T-helper 1 cell treated with Interleukin-12 subunit alpha and Interleukin-12 subunit beta and Interleukin-4 antibody, amounts not matched to agents 30 μg/mL and 1 μg/mL, for 36 hours (primary cell): ENCODE results near the gene FAIM2.

Source experiments
- H3K27ac Mint-ChIP-seq: one replicate; pipeline ENCODE4 v1.8.0; 2021; ENCODE audit warnings: mild to moderate bottlenecking, mixed read lengths
- H3K27me3 Mint-ChIP-seq: one replicate; pipeline ENCODE4 v1.8.0; 2021; ENCODE audit warnings: low read depth, mixed read lengths
- H3K36me3 Mint-ChIP-seq: one replicate; pipeline ENCODE4 v1.8.0; 2021; ENCODE audit warnings: low read depth, mixed read lengths
- H3K4me1 Mint-ChIP-seq: one replicate; pipeline ENCODE4 v1.8.0; 2021; ENCODE audit warnings: low read depth, mixed read lengths
- H3K4me3 Mint-ChIP-seq: one replicate; pipeline ENCODE4 v1.8.0; 2021; ENCODE audit warnings: mild to moderate bottlenecking, moderate library complexity, mixed read lengths
- H3K9me3 Mint-ChIP-seq: one replicate; pipeline ENCODE4 v1.8.0; 2021; ENCODE audit warnings: mixed read lengths

The FAIM2 gene

DNA sequence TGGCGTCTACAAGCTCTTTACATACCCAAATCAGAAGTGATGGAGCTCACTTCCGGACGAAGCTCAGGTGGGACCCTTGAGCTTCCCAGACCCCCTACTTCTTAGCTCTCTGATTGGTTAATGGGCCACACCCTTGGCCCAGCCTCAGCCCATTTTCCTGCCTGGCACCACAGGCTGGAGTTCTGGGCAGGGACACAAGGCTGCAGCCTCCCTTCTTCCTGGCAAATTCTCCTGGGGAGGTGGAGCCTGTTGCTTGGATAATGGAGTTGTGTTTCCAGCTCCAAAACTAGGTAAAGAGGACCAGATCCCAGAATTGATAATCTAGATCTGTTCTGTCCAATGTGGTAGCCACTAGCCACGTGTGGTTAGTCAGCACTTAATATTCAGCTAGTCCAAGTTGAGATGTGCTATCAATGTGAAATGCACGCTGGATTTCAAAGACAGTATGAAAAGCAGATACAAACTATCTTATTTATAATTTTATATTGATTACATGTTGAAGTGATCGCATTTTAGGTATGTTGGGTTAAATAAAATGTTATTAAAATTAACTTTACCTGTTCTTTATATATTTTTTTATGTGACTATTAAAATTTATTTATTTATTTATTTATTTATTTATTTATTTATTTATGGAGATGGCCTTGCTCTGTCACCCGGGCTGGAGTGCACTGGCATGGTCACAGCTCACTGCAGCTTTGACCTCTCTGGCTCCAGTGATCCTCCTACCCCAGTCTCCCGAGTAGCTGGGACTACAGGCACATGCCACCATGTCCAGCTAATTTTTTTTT lies 12.6 kb upstream of the FAIM2 start:
- peaks cover 5% of the 10 kb centered on the region for H3K27me3 Mint-ChIP-seq
- H3K4me3 Mint-ChIP-seq, result no peak overlapping the region
- H3K36me3 Mint-ChIP-seq, result no peaks in the 10 kb centered on the region
- H3K4me1 Mint-ChIP-seq, result no peaks in the 10 kb centered on the region
- H3K9me3 Mint-ChIP-seq, result no peaks in the 10 kb centered on the region
- H3K27ac Mint-ChIP-seq, result no peak overlapping the region

DNA sequence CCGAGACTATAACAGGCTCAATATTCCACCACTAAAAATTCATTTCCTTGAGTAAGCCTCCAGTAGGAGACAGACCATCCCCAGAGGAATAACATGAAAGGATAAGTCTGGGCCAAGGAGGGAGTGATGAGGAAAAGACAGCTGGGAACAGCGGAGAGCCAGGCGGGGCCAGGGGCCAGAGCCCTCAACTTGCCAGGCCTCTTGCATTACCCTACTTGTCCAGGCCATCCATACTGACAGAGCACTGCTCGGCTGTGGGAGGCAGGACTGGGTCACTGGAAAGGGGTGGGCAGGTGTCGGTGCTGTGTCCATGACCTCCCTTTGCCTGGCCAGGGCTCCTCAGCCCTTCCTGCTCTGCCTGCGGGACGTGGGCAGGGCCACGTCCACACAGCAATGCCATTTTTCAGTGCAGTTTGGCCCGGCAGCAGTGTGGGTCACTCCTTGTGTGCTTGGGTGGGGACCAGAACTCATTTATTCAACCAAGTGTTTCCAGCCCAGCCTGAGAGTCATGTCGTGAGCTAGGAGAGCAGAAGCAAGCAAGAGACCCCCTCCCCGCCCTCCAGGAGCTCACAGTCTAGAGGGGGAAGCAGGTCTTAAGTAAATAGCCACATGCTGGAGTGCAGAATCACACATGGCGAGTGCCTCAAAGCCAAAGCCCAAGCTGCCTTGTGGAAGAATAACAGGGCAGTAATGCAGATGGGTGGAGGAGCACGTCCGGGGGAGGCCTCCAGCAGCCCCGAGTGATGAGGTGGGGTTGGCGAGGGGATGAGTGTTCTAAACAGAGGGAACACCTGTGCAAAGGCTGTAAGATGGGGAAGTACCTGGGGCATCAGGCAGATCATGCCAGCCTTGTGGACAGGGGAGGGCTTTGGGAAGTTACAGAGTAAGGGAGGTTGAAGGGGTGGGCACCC lies 8.9 kb upstream of the FAIM2 start:
- Mint-ChIP-seq H3K36me3 (no peaks in the 10 kb centered on the region), H3K4me3 (no peak overlapping the region), H3K27me3 (no peaks in the 10 kb centered on the region), H3K4me1 (no peaks in the 10 kb centered on the region), H3K9me3 (no peaks in the 10 kb centered on the region), H3K27ac (no peak overlapping the region)

DNA sequence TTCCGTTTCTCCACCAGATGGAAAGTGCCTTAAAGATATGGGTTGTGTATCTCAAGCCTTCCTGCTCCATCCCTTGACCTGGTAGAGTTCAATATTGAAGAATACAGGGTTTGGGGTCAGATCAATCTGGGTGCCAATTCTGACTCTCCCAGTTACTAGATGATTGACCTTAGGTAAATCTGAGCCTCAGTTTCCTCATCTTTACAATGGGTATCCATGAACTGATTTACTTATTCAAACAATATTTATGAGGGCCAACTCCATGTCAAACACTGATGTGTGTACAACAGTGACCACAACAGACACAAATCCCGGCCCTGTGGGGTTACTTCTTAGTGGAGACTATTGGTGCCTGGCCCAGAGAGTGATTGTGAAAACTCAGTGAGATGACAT lies 7.5 kb upstream of the FAIM2 start:
- Mint-ChIP-seq H3K4me3 (no peak overlapping the region), H3K4me1 (no peaks in the 10 kb centered on the region), H3K27me3 (peaks cover 4% of the 10 kb centered on the region), H3K36me3 (no peaks in the 10 kb centered on the region), H3K9me3 (no peaks in the 10 kb centered on the region), H3K27ac (no peak overlapping the region)

DNA sequence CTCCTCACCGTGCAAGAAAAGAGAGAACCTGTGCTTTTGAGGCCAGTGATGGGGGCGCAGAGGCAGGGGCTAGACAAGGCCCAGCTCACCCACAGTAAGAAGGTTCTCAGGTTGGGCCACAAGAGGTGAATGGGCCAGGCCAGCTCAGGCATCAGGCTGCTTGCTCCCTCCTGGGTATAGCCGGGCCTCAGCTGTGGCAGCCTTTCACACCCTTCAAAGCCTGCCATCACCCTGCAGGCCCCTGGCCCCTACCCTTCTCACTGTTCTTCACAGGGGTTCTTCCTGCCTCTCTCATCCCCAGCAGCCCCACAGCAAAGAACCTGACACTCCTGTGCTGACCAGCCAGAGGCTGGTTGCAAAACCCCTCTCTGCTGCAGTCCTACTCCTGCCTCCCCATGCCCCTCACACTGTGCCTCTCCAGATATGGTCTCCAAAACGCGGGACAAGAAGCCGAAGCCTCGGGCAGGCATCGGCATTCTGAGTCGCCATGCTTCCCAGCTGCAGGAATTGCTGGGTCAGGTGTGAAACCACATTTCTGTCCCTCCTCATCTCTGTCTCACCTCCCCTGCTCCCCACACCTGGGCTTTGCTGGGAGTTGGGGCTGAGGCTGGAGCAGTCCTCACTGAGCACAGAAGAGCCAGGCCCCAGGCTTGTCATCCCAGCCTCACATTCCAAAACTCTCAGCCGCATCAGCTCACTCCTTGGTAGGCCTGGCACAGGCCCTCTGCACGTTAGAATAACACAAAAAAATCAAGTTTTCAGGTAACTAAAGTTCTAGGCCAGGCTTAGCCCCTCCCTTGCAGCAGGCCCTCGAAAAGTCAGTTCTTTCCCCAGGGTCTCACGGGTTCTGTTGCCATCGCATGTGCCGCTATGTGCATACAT lies 6.9 kb upstream of the FAIM2 start:
- Mint-ChIP-seq H3K4me3 (no peak overlapping the region), H3K36me3 (no peaks in the 10 kb centered on the region), H3K9me3 (no peaks in the 10 kb centered on the region), H3K4me1 (no peaks in the 10 kb centered on the region), H3K27me3 (peaks cover 8% of the 10 kb centered on the region), H3K27ac (no peak overlapping the region)

DNA sequence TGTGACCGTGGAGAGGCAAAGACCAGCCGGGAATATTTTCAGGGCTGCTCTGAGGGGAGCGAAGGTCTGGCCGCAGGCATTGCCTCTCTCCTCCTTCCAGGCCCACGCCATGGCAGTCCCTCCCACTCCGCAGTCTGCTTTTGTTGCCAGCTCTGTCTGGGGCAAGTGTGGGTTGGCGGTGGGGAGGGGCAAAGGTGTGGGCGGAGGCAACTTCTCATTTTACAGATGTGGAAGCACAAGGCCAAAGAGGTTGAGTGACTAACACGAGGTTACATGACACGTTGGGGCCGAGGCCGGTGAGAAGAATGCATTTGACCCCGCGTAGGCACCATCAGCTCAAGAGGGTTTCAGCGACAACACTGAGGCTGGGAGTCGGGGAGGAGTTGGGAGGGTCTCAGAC lies 6.1 kb upstream of the FAIM2 start:
- Mint-ChIP-seq H3K4me3 (no peak overlapping the region), H3K9me3 (no peaks in the 10 kb centered on the region)

DNA sequence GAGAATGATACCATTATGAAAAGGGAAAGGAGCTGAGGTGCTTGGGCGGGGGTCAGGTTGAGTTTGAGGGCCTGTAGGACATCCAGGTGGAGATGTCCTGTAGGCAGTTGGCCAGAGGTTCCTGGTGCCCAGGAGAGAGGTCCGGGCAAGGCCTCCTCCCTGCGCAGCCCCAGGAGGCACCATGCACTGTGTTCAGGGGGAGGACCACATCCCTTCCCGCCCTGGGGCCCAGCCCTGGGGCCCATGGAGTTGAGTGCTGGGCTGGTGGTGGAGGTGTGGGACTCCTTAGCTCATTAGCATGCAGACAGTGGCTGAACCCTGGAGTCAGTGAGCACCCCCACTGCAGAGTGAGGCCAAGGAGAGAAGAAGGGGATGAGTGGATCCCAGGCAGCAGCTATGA lies 5.7 kb upstream of the FAIM2 start:
- Mint-ChIP-seq H3K36me3 (no peaks in the 10 kb centered on the region), H3K27ac (no peak overlapping the region), H3K4me3 (no peak overlapping the region), H3K4me1 (peaks cover 3% of the 10 kb centered on the region), H3K9me3 (no peaks in the 10 kb centered on the region), H3K27me3 (peaks cover 15% of the 10 kb centered on the region)

More for the DNA sequence above, 6.1 kb upstream of the FAIM2 start:
- no peaks in the 10 kb centered on the region for H3K36me3 Mint-ChIP-seq
- peaks cover 11% of the 10 kb centered on the region for H3K27me3 Mint-ChIP-seq
- H3K4me1 Mint-ChIP-seq, result no peaks in the 10 kb centered on the region
- H3K27ac Mint-ChIP-seq, result no peak overlapping the region

DNA sequence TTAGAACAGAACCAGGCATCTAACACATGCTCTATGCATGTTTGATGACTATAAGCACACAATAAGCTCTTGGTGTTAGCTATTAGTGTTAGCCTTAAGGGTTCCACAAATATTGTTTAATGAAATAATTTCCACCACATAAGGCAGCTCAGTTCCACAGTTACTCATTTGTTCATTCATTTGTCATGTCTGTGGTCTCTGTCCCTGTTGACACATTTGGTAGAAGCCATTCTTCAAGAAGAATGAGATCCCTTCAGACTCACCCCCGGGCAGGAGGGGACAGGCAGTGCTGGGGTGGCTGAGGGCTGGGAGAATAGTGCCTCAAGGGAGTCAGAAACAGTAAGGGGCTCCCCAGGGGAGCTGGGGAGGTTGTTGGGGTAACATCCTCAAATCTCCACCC lies 3.7 kb upstream of the FAIM2 start:
- Mint-ChIP-seq H3K27me3 (peaks cover 18% of the 10 kb centered on the region), H3K9me3 (no peaks in the 10 kb centered on the region), H3K36me3 (no peaks in the 10 kb centered on the region), H3K27ac (no peak overlapping the region), H3K4me3 (no peak overlapping the region), H3K4me1 (peaks cover 7% of the 10 kb centered on the region)

DNA sequence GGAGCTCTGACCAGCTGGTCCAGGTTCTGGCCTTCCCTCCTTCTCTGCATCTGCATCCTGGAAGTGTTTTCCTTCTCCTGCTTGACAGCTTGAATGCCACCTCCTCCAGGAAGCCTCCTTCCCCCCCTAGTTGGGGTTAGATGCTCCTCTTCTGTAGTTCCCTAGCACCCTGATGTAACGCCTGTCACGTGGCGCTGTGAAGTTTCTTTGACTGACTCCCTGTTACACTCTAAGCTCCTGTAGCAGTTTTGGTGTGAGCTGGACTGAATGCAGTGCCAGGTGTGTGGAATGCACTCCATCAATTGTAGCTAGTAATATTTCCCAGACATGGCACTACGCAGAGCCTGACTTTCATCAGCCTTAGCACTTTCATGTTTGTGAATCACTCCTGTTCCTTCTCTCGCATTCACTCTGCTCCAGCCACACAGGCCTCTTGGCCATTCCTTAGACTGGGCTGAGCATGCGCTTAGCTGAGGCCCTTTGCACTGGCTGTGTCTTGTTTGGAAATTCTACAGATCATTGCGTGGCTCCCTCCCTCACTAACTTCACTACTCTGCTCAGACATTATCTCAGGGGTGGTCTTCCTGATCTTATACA lies 2.1 kb upstream of the FAIM2 start:
- no peaks in the 10 kb centered on the region for H3K9me3 Mint-ChIP-seq
- H3K4me1 Mint-ChIP-seq, result peaks cover 7% of the 10 kb centered on the region
- H3K27me3 Mint-ChIP-seq, result peaks cover 22% of the 10 kb centered on the region

DNA sequence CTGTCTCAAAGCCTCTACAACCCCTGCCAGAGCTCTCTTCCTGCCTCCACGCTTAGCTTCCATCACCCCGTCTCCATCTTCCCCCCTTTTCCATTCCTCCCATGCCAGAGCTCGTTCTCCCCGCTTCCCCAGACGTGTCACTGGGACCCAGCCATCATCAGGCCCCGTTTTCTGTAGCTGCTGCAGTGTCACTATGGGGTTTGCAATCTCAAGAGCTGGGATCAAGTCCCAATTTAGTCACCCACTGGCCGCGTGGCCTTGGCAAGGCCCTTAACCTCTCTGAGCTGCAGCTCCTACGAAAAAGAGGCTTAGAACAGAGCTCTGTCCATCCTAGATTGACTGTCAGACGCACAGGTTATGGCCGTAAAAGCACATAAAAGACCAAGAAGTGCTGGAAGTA lies 901 bp upstream of the FAIM2 start:
- Mint-ChIP-seq H3K9me3 (no peaks in the 10 kb centered on the region), H3K4me3 (peak overlapping the region; percentile 79), H3K36me3 (no peaks in the 10 kb centered on the region), H3K4me1 (peaks cover 7% of the 10 kb centered on the region), H3K27ac (no peak overlapping the region), H3K27me3 (peaks cover 22% of the 10 kb centered on the region)

More for the DNA sequence above, 2.1 kb upstream of the FAIM2 start:
- peak overlapping the region; percentile 5 for H3K4me3 Mint-ChIP-seq
- H3K36me3 Mint-ChIP-seq, result no peaks in the 10 kb centered on the region
- H3K27ac Mint-ChIP-seq, result peak overlapping the region; percentile 22

DNA sequence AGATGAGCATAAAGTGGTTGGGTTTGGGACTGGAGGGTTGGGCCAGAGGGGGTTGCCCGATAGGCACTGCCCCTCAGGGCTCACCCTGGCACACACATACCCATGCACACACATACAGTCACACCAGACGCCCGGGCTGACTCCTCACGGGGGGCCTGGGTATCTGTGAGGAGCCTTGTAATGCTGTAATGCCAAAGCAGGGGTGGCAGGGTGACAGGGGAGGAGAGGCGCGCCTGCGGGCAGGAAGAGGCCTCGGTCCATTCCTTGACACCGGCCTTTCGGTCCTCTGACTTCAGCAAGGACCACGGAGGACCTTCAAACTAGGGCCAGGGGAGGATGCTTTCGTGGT lies 375 bp downstream of the FAIM2 start:
- no peaks in the 10 kb centered on the region for H3K9me3 Mint-ChIP-seq
- H3K27ac Mint-ChIP-seq, result no peak overlapping the region
- H3K4me3 Mint-ChIP-seq, result peak overlapping the region; percentile 45
- peaks cover 7% of the 10 kb centered on the region for H3K4me1 Mint-ChIP-seq
- no peaks in the 10 kb centered on the region for H3K36me3 Mint-ChIP-seq
- H3K27me3 Mint-ChIP-seq, result peaks cover 27% of the 10 kb centered on the region

DNA sequence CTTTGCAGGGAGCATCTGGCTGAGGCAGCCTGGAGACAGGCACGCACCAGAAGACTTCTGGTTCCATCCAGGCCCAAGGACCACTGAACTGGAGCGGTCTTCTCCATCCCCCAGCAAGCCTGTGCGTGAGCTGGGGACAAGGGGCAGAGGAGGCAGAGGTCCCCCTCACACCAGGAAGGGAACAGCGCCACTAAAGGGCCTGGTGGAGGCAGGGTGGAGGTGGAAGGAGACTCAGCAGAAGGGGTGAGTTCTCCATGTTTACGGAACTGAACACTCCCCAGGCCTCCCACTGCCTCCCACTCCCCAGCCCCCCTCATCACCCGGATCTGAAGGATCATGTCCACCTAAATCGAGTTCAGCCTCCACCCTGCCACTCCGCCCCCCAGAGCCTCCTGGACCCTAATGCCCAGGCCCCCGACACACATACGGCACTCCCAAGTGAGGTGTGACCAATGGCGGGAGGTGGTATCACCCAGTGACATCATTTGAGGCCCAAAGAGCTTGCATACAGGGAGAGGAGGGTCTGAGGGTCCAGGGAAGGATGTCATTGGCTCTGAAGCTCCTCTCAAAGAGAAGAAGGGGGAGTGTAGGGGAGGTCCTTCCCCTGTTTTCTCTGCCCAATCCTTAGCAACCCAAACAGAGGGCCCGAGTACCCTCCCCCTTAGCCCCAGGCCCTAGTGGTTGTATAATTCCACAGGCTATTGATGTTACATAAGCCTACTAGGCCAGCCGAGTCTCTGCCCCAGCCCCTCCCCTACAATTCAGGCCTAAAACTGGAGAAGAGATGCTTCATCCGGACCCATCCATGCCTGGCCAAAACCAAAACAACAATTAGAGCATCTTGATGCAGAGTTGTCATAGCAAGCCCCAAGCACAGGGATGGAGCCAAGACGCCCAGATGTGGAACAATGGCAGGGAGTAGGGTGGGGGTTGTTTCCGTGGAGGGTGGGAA lies 1.0 kb downstream of the FAIM2 start:
- peaks cover 30% of the 10 kb centered on the region for H3K27me3 Mint-ChIP-seq
- no peak overlapping the region for H3K27ac Mint-ChIP-seq
- no peaks in the 10 kb centered on the region for H3K9me3 Mint-ChIP-seq

DNA sequence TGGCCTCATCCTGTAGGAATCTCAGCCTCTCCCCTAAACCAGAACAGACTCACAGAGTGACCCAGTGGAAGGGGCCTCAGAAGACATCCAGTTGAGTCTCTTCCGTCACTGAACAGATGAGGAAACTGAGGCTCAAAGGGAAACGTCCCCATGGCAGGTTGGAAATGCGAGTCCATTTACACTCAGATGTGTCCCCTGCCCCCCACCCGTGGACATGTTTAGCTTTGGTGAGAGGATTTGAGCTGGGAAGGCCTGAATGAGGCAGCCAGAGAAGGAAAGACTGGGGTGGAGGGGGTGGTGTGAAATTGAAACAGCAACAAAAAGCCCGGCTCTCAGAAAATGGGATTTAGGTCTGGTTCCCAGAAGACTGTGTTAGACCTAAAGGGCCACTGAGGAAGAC lies 1.7 kb downstream of the FAIM2 start:
- Mint-ChIP-seq H3K9me3 (no peaks in the 10 kb centered on the region), H3K4me1 (peaks cover 7% of the 10 kb centered on the region), H3K27me3 (peaks cover 30% of the 10 kb centered on the region), H3K4me3 (no peak overlapping the region), H3K36me3 (no peaks in the 10 kb centered on the region), H3K27ac (no peak overlapping the region)

More for the DNA sequence above, 1.0 kb downstream of the FAIM2 start:
- peaks cover 7% of the 10 kb centered on the region for H3K4me1 Mint-ChIP-seq
- no peaks in the 10 kb centered on the region for H3K36me3 Mint-ChIP-seq
- peak overlapping the region; percentile 45 for H3K4me3 Mint-ChIP-seq

DNA sequence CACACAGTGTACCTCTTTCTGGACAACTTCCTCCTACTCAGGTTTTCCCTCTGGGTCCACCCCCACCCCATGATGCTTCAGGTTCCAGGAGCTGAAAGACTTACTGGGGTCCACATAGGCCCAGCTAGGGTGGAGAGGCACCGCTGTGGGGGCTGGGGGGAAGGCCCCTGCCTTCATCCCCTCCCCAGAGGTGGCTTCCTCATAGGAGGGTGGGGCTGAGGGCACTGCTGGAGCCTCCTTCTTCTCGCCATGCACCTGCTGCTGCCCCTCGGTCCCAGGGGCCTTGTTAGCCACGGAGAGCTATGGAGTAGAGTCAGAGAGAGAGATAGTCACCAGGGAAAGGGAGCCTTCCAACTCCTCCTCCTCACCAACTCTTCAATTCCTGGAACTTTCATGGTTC lies 2.7 kb downstream of the FAIM2 start:
- H3K9me3 Mint-ChIP-seq, result no peaks in the 10 kb centered on the region
- no peak overlapping the region for H3K27ac Mint-ChIP-seq
- H3K36me3 Mint-ChIP-seq, result no peaks in the 10 kb centered on the region
- H3K27me3 Mint-ChIP-seq, result peaks cover 25% of the 10 kb centered on the region
- H3K4me1 Mint-ChIP-seq, result peaks cover 7% of the 10 kb centered on the region
- H3K4me3 Mint-ChIP-seq, result no peak overlapping the region
